Panc1 (cell line): ENCODE results near the gene ATXN1. TPM values are rescaled to one million over a fixed set of nuclear protein-coding genes. Genes with fewer than 3 reads are reported as not detected.
A peak's percentile ranks its signal among the peaks of the same experiment; 100 is the strongest.

Source experiments
- ATAC-seq: fragments of 200-7000 bp; cut with Tn5 transposase; 2 replicates; pipeline ENCODE4 v1.9.1; 2020; ENCODE audit warnings: mild to moderate bottlenecking, moderate library complexity
- BruUV-seq: library from RNA; stranded (reverse); fragments of 400-500 nt; replicated peaks from 2 replicates; lab custom pipeline; 2021; lab: Mats Ljungman, UMichigan
- CTCF ChIA-PET: fragments of 300-600 bp; sonication (Branson Sonifier 250); formaldehyde crosslinking; loops from one replicate; lab custom pipeline; 2022; ENCODE audit warnings: antibody characterized with exemption; lab: Charles Lee
- POLR2A ChIA-PET: fragments of 300-600 bp; sonication (Branson Sonifier 250); formaldehyde crosslinking; loops from one replicate; lab custom pipeline; 2022; ENCODE audit warnings: antibody characterized with exemption; lab: Charles Lee
- DNase-seq: peaks from one replicate; pipeline ENCODE4 v3.0.0-alpha.2; 2010; ENCODE audit warnings: low read depth, low spot score
- H3K27ac ChIP-seq: 2 replicates; pipeline ENCODE4 v1.5.1; 2011; ENCODE audit warnings: mild to moderate bottlenecking, low read length, inconsistent platforms
- H3K27me3 ChIP-seq: fragments of 200-500 bp; sonication (Bioruptor generic); 2 replicates; pipeline ENCODE4 v1.6.0; 2014; ENCODE audit warnings: low read length, inconsistent platforms; ENCODE audit not compliant: control insufficient read depth, insufficient read depth
- H3K36me3 ChIP-seq: fragments of 200-500 bp; sonication (Bioruptor generic); 2 replicates; pipeline ENCODE4 v1.5.1; 2014; ENCODE audit warnings: inconsistent platforms, mild to moderate bottlenecking, low read length, moderate library complexity; ENCODE audit not compliant: control insufficient read depth, insufficient read depth
- H3K4me1 ChIP-seq: 2 replicates; pipeline ENCODE4 v1.5.1; 2011; ENCODE audit warnings: inconsistent platforms, mild to moderate bottlenecking, low read length, moderate library complexity; ENCODE audit not compliant: control insufficient read depth, insufficient read depth
- H3K4me3 ChIP-seq, 2 experiments: 2 replicates each; pipeline ENCODE4 v1.5.1; 2011 to 2012; ENCODE audit warnings: low read depth in 2 of 2, low read length in 2 of 2, mild to moderate bottlenecking in 2 of 2, inconsistent platforms in 1 of 2, moderate library complexity in 1 of 2
- H3K9me3 ChIP-seq: fragments of 200-500 bp; sonication (Bioruptor generic); 2 replicates; pipeline ENCODE4 v1.5.1; 2014; ENCODE audit warnings: low read depth, mild to moderate bottlenecking, inconsistent platforms, low read length, moderate library complexity; ENCODE audit not compliant: control insufficient read depth, insufficient read depth
- POLR2AphosphoS5 ChIP-seq: IDR thresholded peaks from 2 replicates; pipeline ENCODE4 v1.6.1; 2012; ENCODE audit warnings: mild to moderate bottlenecking, low read depth, low read length, moderate library complexity
- SIN3A ChIP-seq: IDR thresholded peaks from 2 replicates; pipeline ENCODE4 v1.6.1; 2012; ENCODE audit warnings: low read depth, mild to moderate bottlenecking, low read length, moderate library complexity, borderline replicate concordance; ENCODE audit not compliant: insufficient read depth
- TCF7L2 ChIP-seq: IDR thresholded peaks from 2 replicates; pipeline ENCODE4 v1.6.1; 2011; ENCODE audit warnings: mild to moderate bottlenecking, low read depth, low read length, inconsistent platforms
- in situ Hi-C: cut with HindIII; loops from 2 replicates; pipeline ENCODE4 v1.10.0; 2016; ENCODE audit warnings: low sequenced_read_pairs, low pct_unique_long_range_greater_than_20kb
- intact Hi-C: fragments of 100-400 bp; cut with micrococcal nuclease; formaldehyde crosslinking; loops from one replicate; pipeline ENCODE4 v1.10.0; 2022; ENCODE audit not compliant: unreplicated experiment
- total RNA-seq: library from RNA; stranded (reverse); gene quantifications from one replicate; pipeline ENCODE4 v1.2.1, GENCODE V29; 2021; ENCODE audit not compliant: unreplicated experiment
- TF ChIP-seq, protein P1 (sequence below): fragments of 450-650 bp; IDR thresholded peaks from 2 replicates; pipeline ENCODE4 v1.5.1; 2017; ENCODE audit warnings: mild to moderate bottlenecking
- TF ChIP-seq, protein P2 (sequence below), 2 experiments: IDR thresholded peaks; 2 replicates each; pipeline ENCODE4 v1.6.1; 2011 to 2012; ENCODE audit warnings: low read depth in 2 of 2, control low read depth in 1 of 2, low read length in 1 of 2, mild to moderate bottlenecking in 1 of 2, moderate library complexity in 1 of 2; ENCODE audit not compliant: insufficient read depth in 1 of 2

The ATXN1 gene
- total RNA-seq, 1 experiment from 2014 or later: 67.1 TPM

DNA sequence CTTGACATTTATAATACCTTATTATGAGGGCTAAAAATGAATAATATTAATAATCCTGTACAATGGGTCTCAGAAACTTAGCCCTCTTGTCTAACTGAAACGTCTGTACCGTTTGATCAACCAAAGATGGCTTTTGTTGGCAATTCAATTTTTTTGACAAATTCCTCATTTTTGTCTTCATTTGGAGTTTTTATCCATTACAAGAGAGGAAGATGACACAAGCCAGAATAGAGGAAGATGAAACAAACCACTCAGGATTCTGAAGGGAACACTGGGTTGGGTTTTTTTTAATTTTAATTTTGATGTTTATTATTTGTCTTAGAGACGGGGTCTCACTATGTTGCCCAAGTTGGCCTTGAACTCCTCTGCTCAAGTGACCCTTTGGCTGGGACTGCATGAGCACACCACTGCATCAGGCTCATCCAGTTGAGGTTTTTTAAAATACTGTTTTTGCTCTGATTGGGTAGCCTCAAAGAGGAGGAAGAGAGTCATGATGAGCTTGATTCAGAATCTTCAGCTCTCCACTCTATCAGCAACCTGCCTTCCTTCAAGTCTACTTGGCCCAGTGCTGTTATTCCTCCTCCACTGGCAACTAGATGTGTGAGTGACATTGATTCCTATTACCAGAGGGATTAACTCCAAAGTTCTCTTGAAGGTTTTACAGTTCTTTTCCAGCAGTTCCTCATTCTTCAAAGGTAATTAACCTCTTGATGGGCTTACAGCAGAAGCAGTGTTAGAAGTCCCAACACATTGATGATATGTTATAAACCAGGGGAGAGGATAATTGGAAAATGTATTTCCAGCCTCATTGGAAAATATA, 71.3 kb downstream of the ATXN1 start:
- ATAC-seq: no peak
- Histone ChIP-seq H3K27ac (peak overlapping the region; percentile 71), H3K27me3 (no peaks in the 10 kb centered on the region), H3K9me3 (no peaks in the 10 kb centered on the region), H3K36me3 (no peaks in the 10 kb centered on the region), H3K4me1 (peaks cover 50% of the 10 kb centered on the region), H3K4me3 (no peak overlapping the region)
- intact Hi-C loops: no loop called here
- no peak for DNase-seq
- BruUV-seq: no TSS peak
- in situ Hi-C loops: no loop called here
- CTCF ChIA-PET: no interaction called here
- TF ChIP-seq POLR2AphosphoS5: no peak
- TF ChIP-seq, protein P1, sequence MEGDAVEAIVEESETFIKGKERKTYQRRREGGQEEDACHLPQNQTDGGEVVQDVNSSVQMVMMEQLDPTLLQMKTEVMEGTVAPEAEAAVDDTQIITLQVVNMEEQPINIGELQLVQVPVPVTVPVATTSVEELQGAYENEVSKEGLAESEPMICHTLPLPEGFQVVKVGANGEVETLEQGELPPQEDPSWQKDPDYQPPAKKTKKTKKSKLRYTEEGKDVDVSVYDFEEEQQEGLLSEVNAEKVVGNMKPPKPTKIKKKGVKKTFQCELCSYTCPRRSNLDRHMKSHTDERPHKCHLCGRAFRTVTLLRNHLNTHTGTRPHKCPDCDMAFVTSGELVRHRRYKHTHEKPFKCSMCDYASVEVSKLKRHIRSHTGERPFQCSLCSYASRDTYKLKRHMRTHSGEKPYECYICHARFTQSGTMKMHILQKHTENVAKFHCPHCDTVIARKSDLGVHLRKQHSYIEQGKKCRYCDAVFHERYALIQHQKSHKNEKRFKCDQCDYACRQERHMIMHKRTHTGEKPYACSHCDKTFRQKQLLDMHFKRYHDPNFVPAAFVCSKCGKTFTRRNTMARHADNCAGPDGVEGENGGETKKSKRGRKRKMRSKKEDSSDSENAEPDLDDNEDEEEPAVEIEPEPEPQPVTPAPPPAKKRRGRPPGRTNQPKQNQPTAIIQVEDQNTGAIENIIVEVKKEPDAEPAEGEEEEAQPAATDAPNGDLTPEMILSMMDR: no peak
- no peak for TF ChIP-seq SIN3A
- TF ChIP-seq, protein P2, sequence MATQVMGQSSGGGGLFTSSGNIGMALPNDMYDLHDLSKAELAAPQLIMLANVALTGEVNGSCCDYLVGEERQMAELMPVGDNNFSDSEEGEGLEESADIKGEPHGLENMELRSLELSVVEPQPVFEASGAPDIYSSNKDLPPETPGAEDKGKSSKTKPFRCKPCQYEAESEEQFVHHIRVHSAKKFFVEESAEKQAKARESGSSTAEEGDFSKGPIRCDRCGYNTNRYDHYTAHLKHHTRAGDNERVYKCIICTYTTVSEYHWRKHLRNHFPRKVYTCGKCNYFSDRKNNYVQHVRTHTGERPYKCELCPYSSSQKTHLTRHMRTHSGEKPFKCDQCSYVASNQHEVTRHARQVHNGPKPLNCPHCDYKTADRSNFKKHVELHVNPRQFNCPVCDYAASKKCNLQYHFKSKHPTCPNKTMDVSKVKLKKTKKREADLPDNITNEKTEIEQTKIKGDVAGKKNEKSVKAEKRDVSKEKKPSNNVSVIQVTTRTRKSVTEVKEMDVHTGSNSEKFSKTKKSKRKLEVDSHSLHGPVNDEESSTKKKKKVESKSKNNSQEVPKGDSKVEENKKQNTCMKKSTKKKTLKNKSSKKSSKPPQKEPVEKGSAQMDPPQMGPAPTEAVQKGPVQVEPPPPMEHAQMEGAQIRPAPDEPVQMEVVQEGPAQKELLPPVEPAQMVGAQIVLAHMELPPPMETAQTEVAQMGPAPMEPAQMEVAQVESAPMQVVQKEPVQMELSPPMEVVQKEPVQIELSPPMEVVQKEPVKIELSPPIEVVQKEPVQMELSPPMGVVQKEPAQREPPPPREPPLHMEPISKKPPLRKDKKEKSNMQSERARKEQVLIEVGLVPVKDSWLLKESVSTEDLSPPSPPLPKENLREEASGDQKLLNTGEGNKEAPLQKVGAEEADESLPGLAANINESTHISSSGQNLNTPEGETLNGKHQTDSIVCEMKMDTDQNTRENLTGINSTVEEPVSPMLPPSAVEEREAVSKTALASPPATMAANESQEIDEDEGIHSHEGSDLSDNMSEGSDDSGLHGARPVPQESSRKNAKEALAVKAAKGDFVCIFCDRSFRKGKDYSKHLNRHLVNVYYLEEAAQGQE (IDR thresholded peaks at IDR 0.05; ENCODE audit: insufficient read depth in 1 of 2, low read depth in 2 of 2, low read length in 1 of 2): no peak
- TF ChIP-seq TCF7L2: no peak
- POLR2A ChIA-PET: interaction anchor here (2.0 kb wide), 1 partner anchor 10 kb away, joined by 5 read pairs; no protein-coding TSS in a partner anchor

DNA sequence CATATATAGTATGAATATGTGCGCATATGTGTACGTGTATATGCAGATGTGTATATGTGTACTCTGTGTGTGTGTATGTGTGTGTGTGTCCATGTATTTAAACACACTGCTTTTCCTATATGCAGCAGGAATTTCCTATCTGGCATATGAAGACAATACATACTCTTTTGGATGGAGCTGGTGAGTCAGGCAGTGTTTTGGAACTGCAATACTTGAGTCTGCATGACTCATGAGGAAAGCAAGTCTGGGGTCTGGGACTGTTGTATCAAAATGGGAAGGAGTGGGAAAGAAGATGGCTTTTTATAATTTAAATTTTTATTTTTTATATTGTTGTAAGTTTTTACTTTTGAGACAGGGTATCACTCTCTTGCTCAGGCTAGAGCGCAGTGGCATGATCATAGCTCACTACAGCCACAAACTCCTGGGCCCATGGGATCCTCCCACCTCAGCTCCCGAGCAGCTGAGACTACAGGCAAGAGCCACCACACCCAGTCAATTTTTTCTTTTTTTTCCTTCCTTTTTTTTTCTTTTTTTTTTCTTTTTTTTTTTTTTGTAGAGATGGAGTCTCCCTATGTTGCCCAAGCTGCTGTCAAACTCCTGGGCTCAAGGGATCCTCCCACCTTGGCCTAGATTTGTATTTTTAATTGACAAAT, 72.2 kb downstream of the ATXN1 start:
- in situ Hi-C loops: no loop called here
- DNase-seq (no peak), ATAC-seq (peak; percentile 80)
- Histone ChIP-seq H3K27me3 (no peaks in the 10 kb centered on the region), H3K9me3 (no peaks in the 10 kb centered on the region), H3K4me3 (no peak overlapping the region), H3K27ac (peak overlapping the region; percentile 11; the same call in 1 of the 2 replicates), H3K36me3 (no peaks in the 10 kb centered on the region), H3K4me1 (peaks cover 57% of the 10 kb centered on the region)
- no TSS peak for BruUV-seq
- TF ChIP-seq POLR2AphosphoS5: no peak
- TF ChIP-seq TCF7L2: no peak
- TF ChIP-seq, protein P2 (IDR thresholded peaks at IDR 0.05; ENCODE audit: insufficient read depth in 1 of 2, low read depth in 2 of 2, low read length in 1 of 2): no peak
- no peak for TF ChIP-seq SIN3A
- TF ChIP-seq, protein P1: no peak
- POLR2A ChIA-PET: interaction anchor here (0.7 to 2.0 kb wide), 2 partner anchors 11 to 64 kb away, joined by 4 to 5 read pairs; no protein-coding TSS in a partner anchor
- CTCF ChIA-PET: interaction anchor here (0.6 to 1.0 kb wide), 2 partner anchors 12 to 74 kb away, joined by 3 to 4 read pairs; no protein-coding TSS in a partner anchor
- intact Hi-C loops: no loop called here
